Adrenal gland (tissue), 12 donors: ENCODE measurements around the gene EIPR1. TPM values are rescaled to one million over a fixed set of nuclear protein-coding genes. Genes with fewer than 3 reads are reported as not detected.

Source experiments
- DNase-seq, 7 donors: peaks; one replicate each; pipeline ENCODE4 v3.0.0-alpha.2; 2019 to 2020
- H3K27ac ChIP-seq, 5 donors: fragments of 200-600 bp; sonication (generic) in 4 of 5; 1 replicate in 3 of 5; 2 replicates in 2 of 5; pipeline versions ENCODE4 v1.5.1 to v1.8.0; 2016 to 2020; ENCODE audit warnings: mild to moderate bottlenecking in 1 of 5
- H3K27me3 ChIP-seq: fragments of 200-600 bp; 2 replicates; pipeline ENCODE4 v1.8.0; 2021
- H3K36me3 ChIP-seq, 2 donors: fragments of 200-600 bp; replicated peaks in 1 of 2; 1 replicate in 1 of 2; 2 replicates in 1 of 2; pipeline versions ENCODE4 v1.5.1 to v1.8.0; 2018 to 2022
- H3K4me1 ChIP-seq, 2 donors: fragments of 200-600 bp; replicated peaks in 1 of 2; 1 replicate in 1 of 2; 2 replicates in 1 of 2; pipeline versions ENCODE4 v1.5.1 to v1.8.0; 2018 to 2021
- H3K4me3 ChIP-seq, 4 donors: fragments of 200-600 bp; sonication (generic) in 3 of 4; one replicate each; pipeline ENCODE4 v1.5.1; 2016 to 2018
- H3K9me3 ChIP-seq, 3 donors: fragments of 200-600 bp; sonication (generic) in 1 of 3; replicated peaks in 1 of 3; 1 replicate in 2 of 3; 2 replicates in 1 of 3; pipeline versions ENCODE4 v1.5.1 to v1.8.0; 2016 to 2021
- POLR2A ChIP-seq, 2 donors: fragments of 450-650 bp; IDR thresholded peaks; one replicate each; pipeline ENCODE4 v1.6.1; 2017; ENCODE audit warnings: antibody characterized with exemption in 2 of 2, mild to moderate bottlenecking in 2 of 2, moderate library complexity in 1 of 2
- WGBS, 4 donors: extraction: QIAGEN DNeasy Blood & Tissue Kit in 2 of 4; methylation state at CpG; one replicate each; pipeline versions ENCODE4 v1.1.5 to v1.1.7; 2013 to 2017; 5-methylcytosine and 5-hydroxymethylcytosine counted together
- intact Hi-C, 2 donors: fragments of 100-400 bp; cut with DNase I; formaldehyde crosslinking; loops; one replicate each; pipeline versions ENCODE4 v1.14.1 to v1.15.0; 2022 to 2023
- polyA plus RNA-seq, 3 donors: library from polyadenylated mRNA; stranded (reverse); fragments of 200-250 nt in 2 of 3; fragments of 350-450 nt in 1 of 3; fragmentation: Illumina TruSeq in 1 of 3; extraction: RNeasy Lipid Tissue Mini Kit (QIAGEN cat#74804) in 1 of 3; gene quantifications; one replicate each; pipeline ENCODE4 v1.2.3, GENCODE V29; 2013 to 2014
- total RNA-seq, 9 donors: library from RNA; depleted of rRNA in 4 of 9; stranded (reverse); fragments of >200 nt in 4 of 9; fragments of 120-200 nt in 1 of 9; fragmentation: NEBNext Ultra II Directional in 1 of 9; extraction: Animal tissue kit (Norgen Biotek cat#: 25700) in 1 of 9; gene quantifications; one replicate each; pipeline versions ENCODE4 v1.1.0 to v1.2.4, GENCODE V29; 2013 to 2023
- TF ChIP-seq, protein P1 (sequence below), 6 experiments: fragments of 450-650 bp in 4 of 6; fragments of 200-600 bp in 2 of 6; sonication (generic) in 1 of 6; IDR thresholded peaks; 1 replicate in 5 of 6; 2 replicates in 1 of 6; pipeline versions ENCODE4 v1.5.1 to v1.8.0; 2016 to 2021; ENCODE audit warnings: antibody characterized with exemption in 6 of 6, mild to moderate bottlenecking in 2 of 6, moderate library complexity in 1 of 6
- donor health status: healthy with polysubstance abuse.
- donor health status: Bipolar disorder and iron deficiency.
- donor health status: DM: yes; HTN: yes; CAD: no.
- donor health status: DM: no; HTN: no; CAD: no.
- donor health status: DM: no; HTN: no; CAD: no.
- donor health status: DM: yes; HTN: yes; CAD: no.

The EIPR1 gene
- total and polyA plus RNA-seq, 12 donors, result 10.3 to 37.9 (median 28.5) TPM

DNA sequence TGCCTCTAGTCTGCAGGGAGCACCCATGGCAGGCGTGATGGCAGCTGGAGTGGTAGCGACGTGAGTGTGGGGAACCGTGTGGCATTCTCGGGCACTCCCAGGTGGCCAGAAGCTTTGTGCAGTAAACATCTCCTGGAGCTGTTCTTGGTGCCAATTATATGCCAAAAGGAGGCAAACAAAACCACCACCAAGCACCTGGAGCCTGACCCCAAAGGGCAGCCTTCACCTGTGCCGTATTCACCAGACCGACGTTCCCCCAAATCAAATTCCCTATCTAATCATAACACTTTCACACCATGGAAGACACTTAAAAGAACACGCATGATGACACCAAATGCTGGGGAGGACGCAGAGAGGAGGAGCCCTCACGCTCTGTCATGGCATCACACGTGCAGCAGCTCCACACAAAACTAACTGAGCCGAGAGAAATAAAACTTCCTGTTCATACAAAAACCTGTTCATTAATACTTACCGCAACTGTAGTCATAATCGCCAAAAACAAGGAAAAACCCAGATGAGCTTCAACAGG, 123.6 kb downstream of the EIPR1 start:
- WGBS, 4 donors, result 83 to 93% (median 87%) methylated on average over 15 of the region's 15 CpGs
- Histone ChIP-seq H3K4me3 (no peak overlapping the region), H3K27ac (no peak overlapping the region), H3K4me1 (no peaks in the 10 kb centered on the region), H3K36me3 (no peaks in the 10 kb centered on the region), H3K27me3 (no peaks in the 10 kb centered on the region), H3K9me3 (peaks cover 0 to 6% (median 0%) of the 10 kb centered on the region in 3 donors)
- no peak for DNase-seq
- no peak for TF ChIP-seq POLR2A (IDR thresholded peaks at IDR 0.05)
- TF ChIP-seq, protein P1, sequence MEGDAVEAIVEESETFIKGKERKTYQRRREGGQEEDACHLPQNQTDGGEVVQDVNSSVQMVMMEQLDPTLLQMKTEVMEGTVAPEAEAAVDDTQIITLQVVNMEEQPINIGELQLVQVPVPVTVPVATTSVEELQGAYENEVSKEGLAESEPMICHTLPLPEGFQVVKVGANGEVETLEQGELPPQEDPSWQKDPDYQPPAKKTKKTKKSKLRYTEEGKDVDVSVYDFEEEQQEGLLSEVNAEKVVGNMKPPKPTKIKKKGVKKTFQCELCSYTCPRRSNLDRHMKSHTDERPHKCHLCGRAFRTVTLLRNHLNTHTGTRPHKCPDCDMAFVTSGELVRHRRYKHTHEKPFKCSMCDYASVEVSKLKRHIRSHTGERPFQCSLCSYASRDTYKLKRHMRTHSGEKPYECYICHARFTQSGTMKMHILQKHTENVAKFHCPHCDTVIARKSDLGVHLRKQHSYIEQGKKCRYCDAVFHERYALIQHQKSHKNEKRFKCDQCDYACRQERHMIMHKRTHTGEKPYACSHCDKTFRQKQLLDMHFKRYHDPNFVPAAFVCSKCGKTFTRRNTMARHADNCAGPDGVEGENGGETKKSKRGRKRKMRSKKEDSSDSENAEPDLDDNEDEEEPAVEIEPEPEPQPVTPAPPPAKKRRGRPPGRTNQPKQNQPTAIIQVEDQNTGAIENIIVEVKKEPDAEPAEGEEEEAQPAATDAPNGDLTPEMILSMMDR (IDR thresholded peaks at IDR 0.05), result no peak
- intact Hi-C loops, result no loop called here

- H3K27me3 ChIP-seq, result no peaks in the 10 kb centered on the region
Measured at GRCh38 chr2:3251946-3252345, 125.7 kb downstream of the EIPR1 start.

DNA sequence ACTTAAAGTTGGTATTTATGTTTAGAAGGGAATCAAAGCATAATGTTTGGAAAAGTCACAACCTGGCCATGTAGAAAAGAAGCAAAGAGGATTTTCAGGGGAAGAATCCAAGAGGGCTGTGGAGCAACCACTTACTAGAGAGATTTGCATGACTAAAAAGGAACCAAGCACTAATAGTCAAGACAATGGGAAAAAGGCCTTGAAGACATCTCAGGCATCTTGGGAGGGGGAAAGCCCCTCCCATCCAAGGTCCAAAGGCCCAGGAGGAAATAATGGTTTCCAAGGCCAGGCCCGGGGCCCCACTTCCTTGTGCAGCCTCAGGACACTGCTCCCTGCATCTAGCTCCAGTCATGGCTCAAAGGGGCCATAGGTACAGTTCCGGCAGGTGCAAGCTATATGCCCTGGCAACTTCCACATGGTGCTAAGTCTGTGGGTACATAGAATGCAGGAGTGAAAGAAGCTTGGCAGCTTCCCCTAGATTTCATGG, 128.1 kb downstream of the EIPR1 start:
- TF ChIP-seq, protein P1 (IDR thresholded peaks at IDR 0.05), result no peak
- no peak for TF ChIP-seq POLR2A (IDR thresholded peaks at IDR 0.05)
- Histone ChIP-seq H3K4me3 (no peak overlapping the region), H3K4me1 (no peaks in the 10 kb centered on the region), H3K9me3 (peaks cover 0 to 6% (median 0%) of the 10 kb centered on the region in 3 donors), H3K27me3 (no peaks in the 10 kb centered on the region), H3K36me3 (no peaks in the 10 kb centered on the region), H3K27ac (no peak overlapping the region)
- DNase-seq, result no peak
- WGBS, 4 donors, result 90 to 97% (median 93%) methylated on average over 2 of the region's 2 CpGs
- intact Hi-C loops, result no loop called here

More at GRCh38 chr2:3251946-3252345, 125.7 kb downstream of the EIPR1 start:
- no peaks in the 10 kb centered on the region for H3K4me1 ChIP-seq
- H3K4me3 ChIP-seq, result no peak overlapping the region
- intact Hi-C loops, result no loop called here
- no peak overlapping the region for H3K27ac ChIP-seq
- H3K36me3 ChIP-seq, result no peaks in the 10 kb centered on the region
- TF ChIP-seq POLR2A (IDR thresholded peaks at IDR 0.05), result no peak
- TF ChIP-seq, protein P1 (IDR thresholded peaks at IDR 0.05), result no peak
- 78 to 92% (median 84%) methylated on average over 15 of the region's 15 CpGs for WGBS, 4 donors
- DNase-seq, result no peak
- H3K9me3 ChIP-seq, result peaks cover 0 to 6% (median 0%) of the 10 kb centered on the region in 3 donors

- no peak overlapping the region for H3K4me3 ChIP-seq
- no peaks in the 10 kb centered on the region for H3K27me3 ChIP-seq
- H3K36me3 ChIP-seq, result no peaks in the 10 kb centered on the region
- 91 to 96% (median 93%) methylated on average over 4 of the region's 4 CpGs for WGBS, 4 donors
- H3K4me1 ChIP-seq, result no peaks in the 10 kb centered on the region
- intact Hi-C loops, result no loop called here
- no peak for TF ChIP-seq POLR2A (IDR thresholded peaks at IDR 0.05)
- TF ChIP-seq, protein P1 (IDR thresholded peaks at IDR 0.05), result no peak
- peaks cover 0 to 6% (median 0%) of the 10 kb centered on the region in 3 donors for H3K9me3 ChIP-seq
- no peak for DNase-seq
- H3K27ac ChIP-seq, result no peak overlapping the region
Measured at GRCh38 chr2:3248754-3249475, 128.7 kb downstream of the EIPR1 start.
